HAP-1 (cell line): ENCODE data around the gene NELL1.
A peak's percentile ranks its signal among the peaks of the same experiment; 100 is the strongest.

Experiments
- DNase-seq, 2 experiments: peaks; one replicate each; pipeline ENCODE4 v3.0.0-alpha.2; 2016 to 2020; ENCODE audit warnings: low spot score in 2 of 2
- H3K27me3 ChIP-seq: fragments of 250-450 bp; sonication (Bioruptor Pico); 2 replicates; pipeline ENCODE4 v1.5.1; 2020; ENCODE audit warnings: low read depth, mild to moderate bottlenecking, moderate library complexity
- H3K36me3 ChIP-seq: fragments of 250-450 bp; sonication (Bioruptor Pico); replicated peaks from 2 replicates; pipeline ENCODE4 v1.5.1; 2020; ENCODE audit warnings: mild to moderate bottlenecking
- H3K4me1 ChIP-seq: fragments of 250-450 bp; sonication (Bioruptor Pico); 2 replicates; pipeline ENCODE4 v1.5.1; 2020; ENCODE audit warnings: mild to moderate bottlenecking
- H3K4me3 ChIP-seq: fragments of 250-450 bp; sonication (Bioruptor Pico); 2 replicates; pipeline ENCODE4 v1.5.1; 2020; ENCODE audit warnings: mild to moderate bottlenecking, moderate library complexity
- H3K9me3 ChIP-seq: fragments of 250-450 bp; sonication (Bioruptor Pico); 2 replicates; pipeline ENCODE4 v1.5.1; 2020; ENCODE audit warnings: mild to moderate bottlenecking, moderate library complexity
- in situ Hi-C: fragments of 300-500 bp; cut with MboI; formaldehyde crosslinking; loops from 3 replicates; pipeline ENCODE4 v1.14.3; 2020; ENCODE audit warnings: low sequenced_read_pairs, inconsistent platforms, mixed read lengths

The NELL1 gene

GRCh38 chr11:20754933-20755332 is 85.5 kb downstream of the NELL1 start:
- no peaks in the 10 kb centered on the region for H3K4me1 ChIP-seq
- in situ Hi-C loops: no loop called here
- H3K9me3 ChIP-seq: no peaks in the 10 kb centered on the region
- H3K4me3 ChIP-seq: no peak overlapping the region
- no peaks in the 10 kb centered on the region for H3K27me3 ChIP-seq
- DNase-seq: peak in 1 of 2 experiments; percentile 27
- H3K36me3 ChIP-seq: no peaks in the 10 kb centered on the region

GRCh38 chr11:20759541-20759940 is 90.2 kb downstream of the NELL1 start:
- Histone ChIP-seq H3K36me3 (no peaks in the 10 kb centered on the region), H3K4me1 (peaks cover 9% of the 10 kb centered on the region; the same call in 1 of the 2 replicates), H3K27me3 (no peaks in the 10 kb centered on the region), H3K4me3 (no peak overlapping the region), H3K9me3 (no peaks in the 10 kb centered on the region)
- no peak for DNase-seq
- in situ Hi-C loops: no loop called here

GRCh38 chr11:20760811-20761210 is 91.4 kb downstream of the NELL1 start:
- in situ Hi-C loops: no loop called here
- Histone ChIP-seq H3K9me3 (no peaks in the 10 kb centered on the region), H3K4me3 (no peak overlapping the region), H3K27me3 (no peaks in the 10 kb centered on the region), H3K36me3 (no peaks in the 10 kb centered on the region), H3K4me1 (peaks cover 9% of the 10 kb centered on the region; the same call in 1 of the 2 replicates)
- no peak for DNase-seq

GRCh38 chr11:20762116-20762844 is 92.9 kb downstream of the NELL1 start:
- no peaks in the 10 kb centered on the region for H3K27me3 ChIP-seq
- H3K36me3 ChIP-seq: no peaks in the 10 kb centered on the region
- in situ Hi-C loops: no loop called here
- peak; percentile 24 to 58 for DNase-seq
- H3K9me3 ChIP-seq: no peaks in the 10 kb centered on the region
- H3K4me3 ChIP-seq: no peak overlapping the region
- H3K4me1 ChIP-seq: peaks cover 9% of the 10 kb centered on the region; the same call in 1 of the 2 replicates

GRCh38 chr11:20762980-20763379 is 93.6 kb downstream of the NELL1 start:
- H3K27me3 ChIP-seq: no peaks in the 10 kb centered on the region
- no peak for DNase-seq
- no peaks in the 10 kb centered on the region for H3K9me3 ChIP-seq
- H3K36me3 ChIP-seq: no peaks in the 10 kb centered on the region
- H3K4me3 ChIP-seq: no peak overlapping the region
- in situ Hi-C loops: no loop called here
- H3K4me1 ChIP-seq: peaks cover 9% of the 10 kb centered on the region; the same call in 1 of the 2 replicates

GRCh38 chr11:20770414-20770946 is 101.1 kb downstream of the NELL1 start:
- in situ Hi-C loops: no loop called here
- DNase-seq: no peak
- H3K27me3 ChIP-seq: no peaks in the 10 kb centered on the region
- no peaks in the 10 kb centered on the region for H3K36me3 ChIP-seq
- no peak overlapping the region for H3K4me3 ChIP-seq
- peaks cover 9% of the 10 kb centered on the region for H3K4me1 ChIP-seq
- H3K9me3 ChIP-seq: no peaks in the 10 kb centered on the region

GRCh38 chr11:20771026-20771425 is 101.6 kb downstream of the NELL1 start:
- no peaks in the 10 kb centered on the region for H3K27me3 ChIP-seq
- H3K9me3 ChIP-seq: no peaks in the 10 kb centered on the region
- H3K4me1 ChIP-seq: peaks cover 14% of the 10 kb centered on the region
- DNase-seq: no peak
- H3K4me3 ChIP-seq: no peak overlapping the region
- in situ Hi-C loops: no loop called here
- no peaks in the 10 kb centered on the region for H3K36me3 ChIP-seq

- Histone ChIP-seq H3K4me3 (no peak overlapping the region), H3K4me1 (peaks cover 16% of the 10 kb centered on the region), H3K36me3 (no peaks in the 10 kb centered on the region), H3K9me3 (no peaks in the 10 kb centered on the region), H3K27me3 (no peaks in the 10 kb centered on the region)
- in situ Hi-C loops: no loop called here
- no peak for DNase-seq
Observed at GRCh38 chr11:20771681-20772080, 102.3 kb downstream of the NELL1 start.

- in situ Hi-C loops: no loop called here
- no peaks in the 10 kb centered on the region for H3K9me3 ChIP-seq
- H3K36me3 ChIP-seq: no peaks in the 10 kb centered on the region
- peak; percentile 81 to 98 for DNase-seq
- H3K4me1 ChIP-seq: peaks cover 16% of the 10 kb centered on the region
- no peaks in the 10 kb centered on the region for H3K27me3 ChIP-seq
- H3K4me3 ChIP-seq: no peak overlapping the region
Observed at GRCh38 chr11:20775331-20775730, 105.9 kb downstream of the NELL1 start.

GRCh38 chr11:20782775-20783174 is 113.4 kb downstream of the NELL1 start:
- no peaks in the 10 kb centered on the region for H3K36me3 ChIP-seq
- peaks cover 15% of the 10 kb centered on the region for H3K4me1 ChIP-seq
- H3K9me3 ChIP-seq: no peaks in the 10 kb centered on the region
- no peaks in the 10 kb centered on the region for H3K27me3 ChIP-seq
- peak; percentile 59 to 85 for DNase-seq
- in situ Hi-C loops: no loop called here
- no peak overlapping the region for H3K4me3 ChIP-seq

GRCh38 chr11:20783220-20783619 is 113.8 kb downstream of the NELL1 start:
- H3K9me3 ChIP-seq: no peaks in the 10 kb centered on the region
- no peaks in the 10 kb centered on the region for H3K36me3 ChIP-seq
- in situ Hi-C loops: no loop called here
- H3K27me3 ChIP-seq: no peaks in the 10 kb centered on the region
- peaks cover 15% of the 10 kb centered on the region for H3K4me1 ChIP-seq
- DNase-seq: peak in 1 of 2 experiments; percentile 29
- no peak overlapping the region for H3K4me3 ChIP-seq

- no peak for DNase-seq
- in situ Hi-C loops: no loop called here
- no peaks in the 10 kb centered on the region for H3K27me3 ChIP-seq
- H3K4me3 ChIP-seq: no peak overlapping the region
- no peaks in the 10 kb centered on the region for H3K4me1 ChIP-seq
- no peaks in the 10 kb centered on the region for H3K9me3 ChIP-seq
- H3K36me3 ChIP-seq: no peaks in the 10 kb centered on the region
Observed at GRCh38 chr11:20790622-20791021, 121.2 kb downstream of the NELL1 start.

GRCh38 chr11:20795005-20795404 is 125.6 kb downstream of the NELL1 start:
- H3K4me1 ChIP-seq: no peaks in the 10 kb centered on the region
- H3K27me3 ChIP-seq: no peaks in the 10 kb centered on the region
- H3K4me3 ChIP-seq: no peak overlapping the region
- in situ Hi-C loops: no loop called here
- no peak for DNase-seq
- H3K36me3 ChIP-seq: no peaks in the 10 kb centered on the region
- no peaks in the 10 kb centered on the region for H3K9me3 ChIP-seq

- no peaks in the 10 kb centered on the region for H3K27me3 ChIP-seq
- H3K4me1 ChIP-seq: no peaks in the 10 kb centered on the region
- in situ Hi-C loops: no loop called here
- H3K36me3 ChIP-seq: no peaks in the 10 kb centered on the region
- DNase-seq: no peak
- no peak overlapping the region for H3K4me3 ChIP-seq
- no peaks in the 10 kb centered on the region for H3K9me3 ChIP-seq
Observed at GRCh38 chr11:20808328-20808727, 138.9 kb downstream of the NELL1 start.
